ENCODE measurements around the gene CCND1.

The CCND1 gene

DNA sequence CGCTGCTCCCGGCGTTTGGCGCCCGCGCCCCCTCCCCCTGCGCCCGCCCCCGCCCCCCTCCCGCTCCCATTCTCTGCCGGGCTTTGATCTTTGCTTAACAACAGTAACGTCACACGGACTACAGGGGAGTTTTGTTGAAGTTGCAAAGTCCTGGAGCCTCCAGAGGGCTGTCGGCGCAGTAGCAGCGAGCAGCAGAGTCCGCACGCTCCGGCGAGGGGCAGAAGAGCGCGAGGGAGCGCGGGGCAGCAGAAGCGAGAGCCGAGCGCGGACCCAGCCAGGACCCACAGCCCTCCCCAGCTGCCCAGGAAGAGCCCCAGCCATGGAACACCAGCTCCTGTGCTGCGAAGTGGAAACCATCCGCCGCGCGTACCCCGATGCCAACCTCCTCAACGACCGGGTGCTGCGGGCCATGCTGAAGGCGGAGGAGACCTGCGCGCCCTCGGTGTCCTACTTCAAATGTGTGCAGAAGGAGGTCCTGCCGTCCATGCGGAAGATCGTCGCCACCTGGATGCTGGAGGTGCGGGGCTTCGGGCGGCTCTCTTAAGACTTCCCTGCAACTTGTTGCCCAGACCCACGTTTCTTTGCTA, at the start of gene CCND1:
TSS of gene CCND1 (plus strand) at position 162 of the 587 bp plus-strand sequence. CDS start at position 320, 158 bp downstream.
- no peak for TF ChIP-seq GATA1 (IDR thresholded peaks at IDR 0.05; ENCODE audit: low read depth, low read length)
- no peak for TF ChIP-seq POLR2A (IDR thresholded peaks at IDR 0.05; ENCODE audit: low read length)
- DNase-seq, result no peak

DNA sequence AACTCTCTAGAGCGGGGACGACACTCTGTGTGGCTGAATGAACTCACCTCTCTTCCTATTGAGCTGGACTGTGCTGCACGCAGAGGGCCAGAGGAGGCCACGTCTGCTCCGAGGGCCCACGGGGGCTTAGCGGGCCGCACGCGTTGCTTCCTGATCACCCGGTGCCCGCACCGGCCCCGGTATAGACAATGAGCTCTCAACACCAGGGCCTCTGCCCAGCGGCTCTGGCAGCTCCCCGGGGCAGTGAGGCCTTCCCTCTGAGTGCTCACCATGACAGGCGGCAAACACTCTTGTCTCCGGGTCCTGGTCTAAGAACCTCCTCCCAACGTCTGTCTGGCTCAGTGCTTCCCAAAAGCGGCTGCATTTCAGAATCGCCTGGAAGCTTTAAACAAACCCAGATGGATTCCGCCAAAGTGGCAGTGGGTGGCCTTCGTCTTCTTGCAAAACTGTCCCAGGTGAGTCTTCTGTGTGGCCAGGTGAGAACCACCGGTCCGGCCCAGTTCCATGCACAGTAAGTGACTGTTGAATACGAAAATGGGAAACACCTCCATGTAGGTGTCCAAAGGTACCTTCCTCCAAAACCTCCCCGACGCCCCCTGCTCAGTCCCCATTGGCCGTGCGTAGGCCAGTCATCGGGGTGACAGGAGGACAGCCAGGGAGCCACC, 47.8 kb upstream of the CCND1 start:
- no peak for DNase-seq
- no peak for TF ChIP-seq POLR2A (IDR thresholded peaks at IDR 0.05; ENCODE audit: low read length)

DNA sequence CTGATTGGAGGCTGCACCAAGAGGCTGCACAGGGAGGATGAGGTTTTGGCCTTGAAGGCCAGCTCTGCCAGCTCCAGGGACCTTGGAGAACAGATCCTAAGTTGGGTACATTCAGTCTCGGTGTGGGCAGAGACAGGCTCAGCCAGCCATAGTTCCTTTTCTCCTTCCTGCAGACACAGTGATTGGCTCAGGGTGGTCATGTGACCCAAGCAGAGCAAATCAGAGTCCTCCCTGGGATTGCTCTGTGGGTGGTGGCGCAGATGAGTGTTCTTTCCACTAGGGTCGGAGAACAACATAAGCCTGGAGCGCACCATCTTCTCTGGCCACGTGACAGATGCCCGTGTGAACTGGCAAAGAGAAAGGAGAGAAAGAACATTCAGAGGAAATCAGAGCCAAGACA, 47.1 kb upstream of the CCND1 start:
- peak in 1 of 2 experiments; percentile 2 for DNase-seq
- TF ChIP-seq POLR2A (IDR thresholded peaks at IDR 0.05; ENCODE audit: low read length) (no peak), GATA1 (IDR thresholded peaks at IDR 0.05; ENCODE audit: low read depth, low read length) (no peak)

DNA sequence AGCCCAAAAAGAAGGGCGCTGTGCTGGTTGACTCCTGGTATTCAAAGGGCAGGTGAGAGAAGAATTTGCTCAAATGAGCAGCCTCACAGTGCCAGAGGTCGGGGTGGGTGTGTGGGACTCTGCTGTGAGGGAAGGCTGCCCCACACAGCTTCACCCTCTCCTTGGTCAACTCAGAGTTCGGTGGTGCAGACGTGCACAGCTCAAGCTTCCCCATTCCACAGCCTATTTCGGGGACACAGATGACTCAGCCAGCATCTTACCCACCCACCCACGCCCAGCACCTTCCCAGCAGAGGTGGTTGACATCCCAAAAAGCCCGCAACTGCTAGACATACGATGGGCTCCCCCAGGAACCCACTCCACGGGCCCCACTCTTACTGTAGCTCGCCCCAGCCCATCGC, 46.5 kb upstream of the CCND1 start:
- TF ChIP-seq GATA1 (IDR thresholded peaks at IDR 0.05; ENCODE audit: low read depth, low read length) (no peak), POLR2A (IDR thresholded peaks at IDR 0.05; ENCODE audit: low read length) (no peak)
- DNase-seq, result no peak

DNA sequence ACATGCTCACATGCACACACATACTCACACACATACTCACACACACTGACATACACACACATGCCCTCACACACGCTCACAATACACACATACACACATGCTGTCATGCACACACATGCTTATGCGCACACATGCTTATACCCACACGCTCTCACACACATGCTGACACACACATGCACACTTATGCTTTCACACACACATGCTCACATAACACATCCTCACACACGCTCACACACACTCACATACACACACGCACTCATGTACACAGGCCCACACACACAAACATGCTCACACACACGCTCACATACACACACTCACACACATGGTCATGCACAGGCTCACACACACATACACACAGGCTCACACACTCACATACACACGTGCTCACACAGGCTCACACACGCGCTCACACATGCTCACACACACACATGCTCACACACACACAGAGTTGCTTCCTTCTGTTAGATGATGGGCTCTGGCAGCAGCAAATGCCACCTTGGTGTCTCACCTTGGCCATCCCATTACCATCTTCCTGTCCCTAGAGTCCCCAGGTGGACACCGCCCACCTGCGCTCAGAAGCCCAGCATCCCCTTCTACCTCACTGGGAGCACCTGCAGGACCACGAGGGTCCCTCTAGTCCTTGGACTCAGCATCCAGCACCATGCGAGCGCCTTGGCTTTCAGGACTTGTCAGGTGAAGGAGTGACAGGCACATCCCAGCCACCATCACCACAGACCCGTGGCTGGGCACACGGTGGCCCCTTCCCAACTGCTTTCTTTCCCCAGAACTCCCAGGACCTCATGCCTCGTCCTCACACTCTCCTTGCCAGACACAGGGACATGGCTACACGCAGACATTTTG, 44.9 kb upstream of the CCND1 start:
- TF ChIP-seq GATA1 (IDR thresholded peaks at IDR 0.05; ENCODE audit: low read depth, low read length) (no peak), POLR2A (IDR thresholded peaks at IDR 0.05; ENCODE audit: low read length) (no peak)
- DNase-seq, result no peak

DNA sequence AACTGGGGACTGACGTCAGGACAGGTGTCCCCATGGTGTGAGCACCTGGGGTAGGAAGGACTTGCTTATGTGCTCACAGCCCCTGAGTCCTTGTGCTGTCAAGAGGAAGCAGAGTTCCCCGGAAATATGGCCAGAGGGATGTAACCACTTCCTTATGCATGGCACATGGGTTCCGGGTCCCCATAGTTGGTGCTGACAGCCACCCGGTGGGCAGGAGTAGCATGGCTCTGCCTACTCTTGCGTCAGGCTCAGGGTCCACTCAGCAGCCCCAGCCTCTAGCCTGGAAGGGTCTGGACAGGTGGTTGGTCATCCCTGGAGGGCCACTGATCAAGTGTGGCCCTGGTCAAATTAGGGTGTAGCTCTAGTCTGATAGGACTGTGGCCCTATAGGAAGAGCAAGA, 42.8 kb upstream of the CCND1 start:
- no peak for TF ChIP-seq GATA1 (IDR thresholded peaks at IDR 0.05; ENCODE audit: low read depth, low read length)
- no peak for TF ChIP-seq POLR2A (IDR thresholded peaks at IDR 0.05; ENCODE audit: low read length)
- DNase-seq, result peak in 1 of 2 experiments; percentile 3

DNA sequence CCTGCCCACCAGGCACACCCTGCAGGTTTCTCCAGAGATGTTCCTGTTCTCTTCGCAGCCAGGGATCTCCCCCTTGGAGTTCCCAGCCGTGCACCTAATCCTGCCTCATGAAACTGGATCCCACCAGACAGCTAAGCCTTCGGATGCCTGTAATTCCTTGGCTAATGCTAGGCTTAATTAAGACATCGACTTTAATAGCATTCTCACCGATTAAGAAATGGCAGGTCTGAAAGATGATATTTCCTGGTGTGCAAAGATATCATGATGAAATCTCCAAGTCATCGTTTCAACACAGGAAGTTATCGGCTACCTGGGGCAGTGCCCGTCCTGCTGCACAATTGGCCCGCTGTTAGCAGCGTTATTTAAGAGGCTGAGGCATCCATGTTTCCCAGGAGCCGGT, 41.5 kb upstream of the CCND1 start:
- no peak for TF ChIP-seq POLR2A (IDR thresholded peaks at IDR 0.05; ENCODE audit: low read length)
- TF ChIP-seq GATA1 (IDR thresholded peaks at IDR 0.05; ENCODE audit: low read depth, low read length), result no peak
- no peak for DNase-seq

DNA sequence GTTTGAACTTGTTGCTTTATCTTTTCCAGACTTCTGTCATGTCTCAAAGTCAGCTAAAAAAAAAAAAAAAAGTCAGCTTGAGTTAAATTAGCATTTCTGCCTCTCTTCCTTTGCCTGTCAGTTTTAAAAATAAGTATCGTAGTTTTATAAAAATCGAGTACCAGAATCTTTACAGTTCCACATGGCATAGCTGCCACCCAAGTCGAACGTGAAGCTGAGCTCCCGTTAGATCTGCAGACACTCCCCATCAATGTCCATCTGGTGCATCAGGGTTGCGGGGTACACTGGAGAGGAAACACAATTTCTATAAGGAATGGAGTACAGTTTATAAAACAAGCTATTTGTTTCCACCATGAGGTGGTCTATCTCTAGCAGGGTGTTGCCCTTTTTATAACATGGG, 41.0 kb upstream of the CCND1 start:
- DNase-seq, result no peak
- TF ChIP-seq GATA1 (IDR thresholded peaks at IDR 0.05; ENCODE audit: low read depth, low read length) (no peak), POLR2A (IDR thresholded peaks at IDR 0.05; ENCODE audit: low read length) (no peak)

DNA sequence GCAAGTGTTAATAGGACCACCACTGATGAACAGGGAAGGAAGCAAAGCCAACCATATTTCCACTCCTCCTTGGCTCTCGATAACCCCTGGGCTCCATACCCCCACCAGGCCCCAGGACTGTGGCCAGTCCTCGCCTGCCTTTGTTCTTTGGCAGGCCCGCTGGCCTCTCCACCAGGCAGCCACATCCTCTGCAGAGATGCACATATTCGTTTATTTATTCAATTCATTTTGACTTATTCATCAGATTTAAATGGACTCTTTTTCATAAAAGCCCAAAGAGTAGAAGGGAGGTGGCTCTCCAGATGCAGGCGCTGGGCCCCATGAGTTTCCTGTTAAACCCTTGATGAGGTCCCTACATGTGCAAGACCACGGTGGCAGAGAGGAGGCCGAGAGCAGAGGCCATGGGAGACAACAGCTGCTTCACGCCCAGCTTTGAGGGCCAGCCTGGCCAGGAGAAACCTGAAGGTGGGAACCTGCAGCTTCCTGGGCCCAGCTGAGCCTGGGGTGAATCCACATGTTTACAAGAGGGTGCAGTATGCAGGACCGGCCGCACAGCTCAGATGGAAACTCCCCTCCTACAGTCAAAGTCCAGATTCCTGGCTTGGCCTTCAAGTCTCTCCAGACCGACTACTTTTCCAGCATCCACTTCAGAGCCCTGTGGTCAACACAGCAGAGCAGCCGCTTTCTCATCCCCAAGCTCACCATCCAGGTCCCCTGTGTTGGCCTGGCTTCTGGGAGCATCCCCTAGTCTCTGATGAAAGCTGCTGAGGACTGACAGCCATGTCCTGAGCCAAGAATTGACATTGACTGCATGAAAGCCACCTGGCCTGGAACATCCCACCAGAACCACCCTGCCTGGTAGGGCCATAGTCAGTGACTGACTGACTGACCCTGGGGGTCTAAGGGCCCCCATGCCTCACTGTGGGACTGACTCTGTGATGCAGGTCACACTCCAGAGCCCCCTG, 39.7 kb upstream of the CCND1 start:
- no peak for DNase-seq
- TF ChIP-seq GATA1 (IDR thresholded peaks at IDR 0.05; ENCODE audit: low read depth, low read length), result no peak
- no peak for TF ChIP-seq POLR2A (IDR thresholded peaks at IDR 0.05; ENCODE audit: low read length)

DNA sequence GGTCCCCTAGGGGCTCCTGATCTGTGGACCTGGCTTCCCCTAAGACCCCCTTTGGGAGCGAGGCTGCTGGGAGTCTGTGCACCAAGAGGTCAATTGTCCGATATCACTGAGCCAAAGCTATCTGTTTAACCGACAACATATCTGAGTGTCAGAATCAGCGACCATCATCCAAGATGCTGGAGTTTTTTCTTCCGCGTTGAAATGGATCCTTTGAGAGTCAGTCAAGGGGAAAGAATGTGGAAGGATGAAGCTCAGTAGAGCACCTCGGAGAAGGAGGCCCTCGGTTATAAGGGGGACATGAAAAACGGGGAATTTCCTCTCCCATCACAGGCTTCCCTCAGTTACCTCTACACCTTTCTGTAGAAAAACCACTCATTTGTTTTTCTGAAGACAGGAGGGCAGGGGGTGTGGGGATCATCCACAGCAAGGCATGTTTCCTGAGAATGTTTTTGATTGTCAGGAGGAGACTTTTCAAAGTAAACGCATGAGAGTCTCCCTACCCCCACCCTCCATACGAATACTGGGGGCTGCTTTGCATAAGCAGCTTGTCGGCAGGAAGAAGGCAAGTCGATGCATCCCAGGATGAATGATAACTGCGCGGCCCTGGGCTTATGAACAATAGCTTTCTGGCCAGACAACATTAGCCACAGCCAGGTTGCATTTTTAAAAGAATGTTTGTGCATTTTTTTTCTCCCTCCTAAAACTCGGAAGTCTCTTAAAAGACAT, 37.7 kb upstream of the CCND1 start:
- TF ChIP-seq POLR2A (IDR thresholded peaks at IDR 0.05; ENCODE audit: low read length) (no peak), GATA1 (IDR thresholded peaks at IDR 0.05; ENCODE audit: low read depth, low read length) (no peak)
- no peak for DNase-seq

DNA sequence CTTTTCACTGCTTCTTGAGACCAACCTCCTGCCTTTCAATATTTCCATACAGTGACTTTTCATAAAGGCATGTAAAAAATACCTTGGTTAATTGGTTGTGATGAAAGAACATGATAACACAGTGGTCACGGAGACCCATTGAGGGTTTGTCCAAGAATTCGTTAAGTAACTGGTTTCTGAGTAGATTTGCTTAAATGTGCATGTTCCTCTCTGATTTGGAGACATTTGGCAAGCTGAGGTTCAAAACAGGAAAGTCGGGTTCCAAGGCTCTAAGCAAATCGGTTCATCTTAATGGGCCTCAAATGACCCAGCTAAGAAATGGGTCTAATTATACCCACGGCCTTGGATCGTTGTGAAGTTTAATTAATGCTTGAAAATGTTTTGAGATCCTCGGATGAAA, 36.9 kb upstream of the CCND1 start:
- no peak for TF ChIP-seq GATA1 (IDR thresholded peaks at IDR 0.05; ENCODE audit: low read depth, low read length)
- no peak for TF ChIP-seq POLR2A (IDR thresholded peaks at IDR 0.05; ENCODE audit: low read length)
- no peak for DNase-seq

DNA sequence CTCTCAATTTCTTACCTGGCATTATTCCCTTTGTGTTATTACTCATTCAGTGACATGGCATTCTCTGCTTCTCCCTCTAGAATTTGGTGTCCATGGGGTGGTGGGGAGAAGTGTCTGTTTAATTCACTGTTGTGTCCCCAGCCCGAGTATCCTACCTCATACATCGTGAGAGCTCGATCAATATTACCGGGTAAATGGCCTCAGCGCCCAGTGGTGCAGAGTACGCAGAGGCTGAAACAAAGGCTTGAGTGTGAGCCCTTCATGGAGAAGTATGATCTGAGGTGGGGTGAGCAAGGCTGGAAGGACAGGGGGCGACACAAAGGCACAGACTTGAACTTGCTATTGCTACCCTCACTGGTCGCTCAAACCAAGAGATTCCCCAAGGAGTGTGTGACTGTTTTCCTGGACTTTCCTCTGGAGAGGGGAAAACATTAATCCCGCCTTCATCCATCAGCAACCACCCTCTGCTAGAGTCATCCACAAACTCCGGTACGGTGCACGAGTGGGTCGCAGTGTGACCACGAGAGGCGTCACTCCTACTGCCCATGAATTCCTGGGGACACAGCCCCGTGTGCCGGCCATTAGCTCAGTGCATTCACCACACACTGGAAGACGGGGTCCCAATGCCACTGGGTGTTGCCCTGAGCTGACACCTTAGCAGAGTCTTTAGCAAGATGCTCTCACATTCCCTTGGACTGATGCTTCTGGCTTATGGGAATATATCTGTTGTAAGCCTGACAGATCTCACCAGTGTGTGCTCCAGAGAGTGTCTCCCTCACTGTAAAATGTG, 35.0 kb upstream of the CCND1 start:
- DNase-seq, result no peak
- TF ChIP-seq GATA1 (IDR thresholded peaks at IDR 0.05; ENCODE audit: low read depth, low read length) (no peak), POLR2A (IDR thresholded peaks at IDR 0.05; ENCODE audit: low read length) (no peak)

Data from erythroblast (primary cell).